HUES48 (cell line): ENCODE data around the gene DOCK2.

ENCODE experiments used
- H3K27ac ChIP-seq: one replicate; pipeline ENCODE4 v1.7.0; 2013; ENCODE audit warnings: low read depth, low read length, inconsistent platforms
- H3K27me3 ChIP-seq: 2 replicates; pipeline ENCODE4 v1.6.1; 2013; ENCODE audit warnings: mild to moderate bottlenecking, low read length; ENCODE audit not compliant: control insufficient read depth, insufficient read depth
- H3K36me3 ChIP-seq: 2 replicates; pipeline ENCODE4 v1.6.1; 2013; ENCODE audit warnings: low read length; ENCODE audit not compliant: control insufficient read depth, insufficient read depth
- H3K4me1 ChIP-seq: 2 replicates; pipeline ENCODE4 v1.6.1; 2013; ENCODE audit warnings: mild to moderate bottlenecking, low read length; ENCODE audit not compliant: control insufficient read depth, insufficient read depth
- H3K4me3 ChIP-seq: 2 replicates; pipeline ENCODE4 v1.5.1; 2013; ENCODE audit warnings: mild to moderate bottlenecking, low read depth, low read length
- H3K9ac ChIP-seq: 2 replicates; pipeline ENCODE4 v1.6.1; 2013; ENCODE audit warnings: mild to moderate bottlenecking, low read depth, low read length, moderate library complexity
- H3K9me3 ChIP-seq: 2 replicates; pipeline ENCODE4 v1.6.1; 2013; ENCODE audit warnings: low read length; ENCODE audit not compliant: control insufficient read depth, insufficient read depth

Gene DOCK2

DNA sequence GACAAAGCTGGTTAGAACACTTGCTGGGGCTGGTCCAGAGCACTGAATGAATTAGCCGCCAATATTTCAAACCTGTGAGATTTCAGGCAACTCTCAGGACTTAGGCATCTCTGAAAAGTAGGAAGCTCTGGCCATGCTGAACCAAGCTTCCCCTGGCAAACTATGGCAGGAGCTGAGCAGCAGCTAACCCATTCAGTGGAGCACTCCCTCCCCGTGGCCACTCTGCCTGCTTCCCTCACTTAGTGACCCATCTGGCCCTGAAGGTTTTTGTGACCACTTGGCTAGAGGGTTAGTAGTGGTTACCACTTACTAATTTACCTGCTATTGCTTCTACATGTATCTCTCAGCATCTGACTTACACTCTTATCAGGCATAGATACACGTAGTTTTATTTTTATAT is 494.2 kb downstream of the DOCK2 start:
- Histone ChIP-seq H3K9ac (no peak overlapping the region), H3K36me3 (no peaks in the 10 kb centered on the region), H3K27me3 (no peaks in the 10 kb centered on the region), H3K4me3 (no peak overlapping the region), H3K9me3 (no peaks in the 10 kb centered on the region), H3K27ac (no peak overlapping the region), H3K4me1 (no peaks in the 10 kb centered on the region)

DNA sequence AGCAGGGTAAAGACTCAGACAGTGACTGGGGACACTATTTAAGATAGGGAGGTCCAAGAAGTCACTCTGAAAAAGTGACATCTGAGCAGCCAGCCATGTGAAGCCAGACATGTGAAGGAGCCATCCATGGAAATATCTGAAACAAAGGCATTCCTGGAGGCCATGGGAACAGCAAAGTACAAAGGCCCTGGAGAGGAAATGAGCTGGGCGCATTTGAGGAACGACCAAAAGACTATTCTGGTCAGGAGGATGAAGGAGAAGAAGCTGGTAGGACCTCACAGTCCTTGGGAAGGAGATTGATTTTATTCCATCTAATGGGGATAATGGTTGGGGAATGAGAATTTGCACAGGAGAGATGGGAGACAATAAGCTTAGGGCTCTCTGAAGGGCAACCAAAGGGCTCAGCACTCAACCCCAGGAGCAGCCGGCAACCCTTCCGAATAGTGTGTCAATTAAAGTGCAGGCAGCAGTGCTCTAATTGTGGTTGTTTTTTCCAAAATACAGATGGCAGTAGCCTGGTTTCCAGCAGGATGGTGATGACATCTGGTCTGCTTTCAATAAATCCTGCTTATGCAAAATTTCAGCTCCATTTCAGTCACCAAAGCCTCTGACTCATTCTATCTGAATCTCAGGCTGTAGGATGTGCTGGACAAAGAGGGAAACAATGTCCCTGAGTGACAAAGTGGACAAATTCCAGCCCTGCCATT is 495.3 kb downstream of the DOCK2 start:
- Histone ChIP-seq H3K27me3 (no peaks in the 10 kb centered on the region), H3K36me3 (no peaks in the 10 kb centered on the region), H3K9me3 (no peaks in the 10 kb centered on the region), H3K4me3 (no peak overlapping the region), H3K27ac (no peak overlapping the region), H3K4me1 (no peaks in the 10 kb centered on the region), H3K9ac (no peak overlapping the region)
